Astrocyte of the hippocampus (primary cell): ENCODE results near the gene XXYLT1.

Source experiments
- DNase-seq: peaks from one replicate; pipeline ENCODE4 v3.0.0; 2011; ENCODE audit warnings: low read depth, low spot score

XXYLT1 gene

GRCh38 chr3:195151866-195152541, 119.0 kb downstream of the XXYLT1 start:
- peak; percentile 81 for DNase-seq

GRCh38 chr3:195151402-195151801, 119.6 kb downstream of the XXYLT1 start:
- no peak for DNase-seq

- DNase-seq: peak; percentile 92
Observed at GRCh38 chr3:195150181-195151118, 120.5 kb downstream of the XXYLT1 start.

- DNase-seq: no peak
Observed at GRCh38 chr3:195149292-195150030, 121.5 kb downstream of the XXYLT1 start.

- no peak for DNase-seq
Observed at GRCh38 chr3:195148549-195148948, 122.4 kb downstream of the XXYLT1 start.

- DNase-seq: peak; percentile 16
Observed at GRCh38 chr3:195147649-195148080, 123.3 kb downstream of the XXYLT1 start.

GRCh38 chr3:195146131-195146530, 124.8 kb downstream of the XXYLT1 start:
- no peak for DNase-seq

GRCh38 chr3:195145579-195145978, 125.4 kb downstream of the XXYLT1 start:
- DNase-seq: no peak

GRCh38 chr3:195143221-195143620, 127.7 kb downstream of the XXYLT1 start:
- no peak for DNase-seq

GRCh38 chr3:195142519-195142918, 128.4 kb downstream of the XXYLT1 start:
- no peak for DNase-seq

GRCh38 chr3:195140816-195141793, 129.9 kb downstream of the XXYLT1 start:
- DNase-seq: peak; percentile 22

- DNase-seq: no peak
Observed at GRCh38 chr3:195140410-195140809, 130.5 kb downstream of the XXYLT1 start.

GRCh38 chr3:195139876-195140240, 131.1 kb downstream of the XXYLT1 start:
- DNase-seq: peak; percentile 46

- no peak for DNase-seq
Observed at GRCh38 chr3:195139091-195139875, 131.7 kb downstream of the XXYLT1 start.

GRCh38 chr3:195137638-195138588, 133.0 kb downstream of the XXYLT1 start:
- DNase-seq: no peak

- no peak for DNase-seq
Observed at GRCh38 chr3:195135917-195136316, 135.0 kb downstream of the XXYLT1 start.

- DNase-seq: no peak
Observed at GRCh38 chr3:195134431-195134830, 136.5 kb downstream of the XXYLT1 start.

- peak; percentile 80 for DNase-seq
Observed at GRCh38 chr3:195133462-195133861, 137.5 kb downstream of the XXYLT1 start.

- DNase-seq: no peak
Observed at GRCh38 chr3:195133013-195133412, 137.9 kb downstream of the XXYLT1 start.
